GM12892 (cell line): ENCODE measurements around the gene GNAI1.

Experiments used
- POLR2A ChIP-seq: IDR thresholded peaks from 2 replicates; pipeline ENCODE4 v1.6.1; 2011; ENCODE audit warnings: low read depth, low read length, control low read depth
- POLR2AphosphoS5 ChIP-seq: IDR thresholded peaks from 2 replicates; pipeline ENCODE4 v1.6.1; 2011; ENCODE audit warnings: low read depth, low read length, control low read depth
- TAF1 ChIP-seq: IDR thresholded peaks from 2 replicates; pipeline ENCODE4 v1.6.1; 2011; ENCODE audit warnings: low read depth, mild to moderate bottlenecking, control low read depth, low read length, borderline replicate concordance

DNA sequence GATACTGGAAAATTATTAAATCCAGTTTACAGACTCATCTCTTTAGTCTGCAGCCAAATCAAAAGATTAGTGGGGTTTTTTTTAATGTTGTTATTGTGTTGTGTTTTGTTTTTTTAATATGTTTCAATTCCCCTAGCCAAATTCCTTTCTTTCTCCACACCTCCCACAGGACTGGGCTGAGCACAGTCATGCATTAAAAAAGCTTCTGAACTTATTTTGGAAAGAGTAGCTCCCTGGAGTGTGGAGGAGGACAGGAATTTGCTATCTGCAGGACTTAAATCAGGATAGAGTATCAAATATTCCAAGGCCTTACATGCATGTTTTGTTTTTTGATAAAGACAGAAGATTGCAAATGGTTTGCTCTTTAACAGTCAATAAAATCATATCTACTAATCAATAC is 90.7 kb downstream of the GNAI1 start:
- no peak for TF ChIP-seq TAF1
- no peak for TF ChIP-seq POLR2AphosphoS5
- TF ChIP-seq POLR2A: no peak
